Stimulated activated naive CD8-positive, alpha-beta T cell treated with anti-CD3 and anti-CD28 coated beads, Interleukin-15, Interleukin-2, amounts not matched to agents 100 U/mL and 50 U/mL, for 24 hours (primary cell): Measurements from ENCODE around the gene PRAMEF17.
"Not testable (repeated sequence)": the region's sequence is repeated elsewhere in the genome, so short reads cannot be mapped to it uniquely, and the experiment has no call there.

Source experiments
- ATAC-seq: fragments of 150-1000 bp; cut with Tn5 transposase; one replicate; pipeline ENCODE4 v1.10.0; 2021
- DNase-seq: peaks from one replicate; pipeline ENCODE4 v3.0.0; 2021

PRAMEF17 gene

GRCh38 chr1:13389332-13389731 lies at the start of gene PRAMEF17:
Gene PRAMEF17 (plus strand): TSS chr1:13389632. CDS start chr1:13389658, 26 bp downstream.
- not testable (repeated sequence) for ATAC-seq, DNase-seq

DNA sequence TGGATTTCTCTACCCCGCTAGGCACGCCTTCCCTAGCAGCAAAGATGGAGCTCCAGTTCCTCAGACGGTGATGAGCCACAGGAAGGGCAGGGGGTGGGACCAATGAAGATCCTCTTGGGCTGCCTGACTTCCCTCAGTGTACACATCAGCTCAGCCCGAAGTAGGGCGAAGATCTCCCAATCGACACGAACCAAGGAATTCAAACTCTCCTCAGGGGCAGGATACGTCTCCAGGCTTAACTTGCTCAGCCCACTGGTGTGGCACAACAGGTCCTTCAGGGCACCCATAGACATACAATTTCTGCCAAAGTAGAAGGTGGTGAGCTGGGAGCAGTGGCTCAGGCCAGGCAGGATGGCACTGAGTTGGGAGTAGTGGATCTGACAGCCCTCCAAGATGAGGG lies 46.9 kb upstream of the PRAMEF17 start:
- not testable (repeated sequence) for ATAC-seq

DNA sequence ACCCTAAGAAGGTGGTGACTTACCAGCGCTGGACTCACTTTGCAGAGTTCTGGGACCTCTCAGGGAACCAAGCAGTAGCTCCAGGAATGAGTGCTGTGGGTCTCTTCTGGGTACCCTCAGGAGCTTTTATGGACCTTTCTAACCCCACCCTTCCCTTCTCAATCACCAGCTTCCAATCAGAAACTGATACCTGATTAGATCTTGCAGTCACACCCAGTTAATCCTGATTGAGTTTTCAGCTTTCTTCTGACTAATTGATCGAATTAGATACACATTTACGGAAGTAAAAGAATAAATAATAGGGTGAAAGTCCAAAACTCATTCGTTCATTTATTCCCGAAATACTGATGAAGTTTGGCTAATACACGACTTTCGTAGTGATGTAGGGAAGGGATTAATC lies 42.4 kb upstream of the PRAMEF17 start, which contains the start of gene PRAMEF14:
TSS of gene PRAMEF14 (minus strand) at position 101 of the 400 bp plus-strand sequence. CDS start 1,820 bp downstream, outside the sequence.
- ATAC-seq, result not testable (repeated sequence)

More for the DNA sequence above, 46.9 kb upstream of the PRAMEF17 start:
- DNase-seq, result not testable (repeated sequence)

GRCh38 chr1:13353476-13353875 lies 36.0 kb upstream of the PRAMEF17 start:
- ATAC-seq, DNase-seq: not testable (repeated sequence)

More for the DNA sequence above, 42.4 kb upstream of the PRAMEF17 start, which contains the start of gene PRAMEF14:
- DNase-seq, result not testable (repeated sequence)

DNA sequence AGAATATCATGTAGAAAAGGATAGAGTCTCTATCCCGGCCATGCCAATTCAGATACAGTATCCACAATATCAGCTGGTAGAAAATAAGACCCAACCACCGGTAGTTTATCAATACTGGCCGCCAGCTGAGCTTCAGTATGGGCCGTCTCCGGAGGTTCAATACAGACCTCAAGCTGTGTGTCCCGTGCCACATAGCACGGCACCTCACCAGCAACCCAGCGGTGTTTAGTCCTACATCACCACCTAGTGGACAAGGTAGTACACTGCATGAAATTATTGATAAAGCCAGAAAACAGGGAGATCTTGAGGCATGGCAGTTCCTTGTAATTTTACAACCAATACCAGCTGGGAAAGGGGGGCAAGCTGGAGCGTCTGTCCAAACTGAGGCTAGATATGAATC lies 35.0 kb upstream of the PRAMEF17 start:
- not testable (repeated sequence) for ATAC-seq

GRCh38 chr1:13356774-13357173 lies 32.7 kb upstream of the PRAMEF17 start:
- ATAC-seq, result not testable (repeated sequence)
- DNase-seq, result peak; percentile 27

More for the DNA sequence above, 35.0 kb upstream of the PRAMEF17 start:
- not testable (repeated sequence) for DNase-seq

- ATAC-seq, DNase-seq: not testable (repeated sequence)
Measured at GRCh38 chr1:13362364-13362763, 27.1 kb upstream of the PRAMEF17 start.

DNA sequence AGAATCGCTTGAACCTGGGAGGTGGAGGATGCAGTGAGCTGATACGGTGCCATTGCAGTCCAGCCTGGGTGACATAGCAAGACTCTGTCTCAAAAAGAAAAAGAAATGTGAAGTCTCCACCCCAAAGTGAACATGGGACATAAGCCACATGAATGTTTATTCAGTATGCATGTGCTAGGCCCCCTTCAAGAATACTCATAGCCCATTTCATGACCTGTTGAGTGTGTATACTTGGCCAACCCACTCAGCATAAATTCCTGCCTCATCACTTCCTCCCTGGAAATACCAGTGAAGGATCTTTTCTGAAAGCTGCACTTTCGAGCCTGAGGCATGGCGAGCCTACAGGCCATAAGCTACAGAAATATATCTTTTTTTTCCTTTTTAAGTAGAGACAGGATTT lies 24.5 kb upstream of the PRAMEF17 start:
- not testable (repeated sequence) for ATAC-seq, DNase-seq

- not testable (repeated sequence) for ATAC-seq, DNase-seq
Measured at GRCh38 chr1:13366536-13366935, 22.9 kb upstream of the PRAMEF17 start.

DNA sequence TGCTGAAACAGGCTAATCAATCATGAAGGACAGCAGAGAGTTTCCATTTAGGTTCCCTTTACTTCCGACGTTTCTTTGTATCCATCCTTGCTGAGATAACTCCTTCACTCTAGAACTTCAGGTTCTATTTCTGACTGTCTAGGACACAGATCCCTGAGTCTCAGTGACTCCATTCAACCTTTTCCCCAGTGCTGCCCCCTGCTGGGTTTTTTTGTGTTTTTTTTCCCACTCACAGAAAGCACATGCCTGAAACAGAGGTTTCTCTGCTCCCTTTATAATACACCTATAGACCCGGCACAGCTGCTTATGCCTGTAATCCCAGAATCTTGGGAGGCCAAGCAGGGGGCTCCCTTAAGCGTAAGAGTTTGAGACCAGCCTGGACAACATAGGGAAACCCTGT lies 20.9 kb upstream of the PRAMEF17 start:
- DNase-seq, result peak; percentile 46
- not testable (repeated sequence) for ATAC-seq

GRCh38 chr1:13378983-13379382 lies 10.4 kb upstream of the PRAMEF17 start:
- not testable (repeated sequence) for DNase-seq, ATAC-seq

GRCh38 chr1:13380380-13380779 lies 9.1 kb upstream of the PRAMEF17 start:
- ATAC-seq, DNase-seq: not testable (repeated sequence)

DNA sequence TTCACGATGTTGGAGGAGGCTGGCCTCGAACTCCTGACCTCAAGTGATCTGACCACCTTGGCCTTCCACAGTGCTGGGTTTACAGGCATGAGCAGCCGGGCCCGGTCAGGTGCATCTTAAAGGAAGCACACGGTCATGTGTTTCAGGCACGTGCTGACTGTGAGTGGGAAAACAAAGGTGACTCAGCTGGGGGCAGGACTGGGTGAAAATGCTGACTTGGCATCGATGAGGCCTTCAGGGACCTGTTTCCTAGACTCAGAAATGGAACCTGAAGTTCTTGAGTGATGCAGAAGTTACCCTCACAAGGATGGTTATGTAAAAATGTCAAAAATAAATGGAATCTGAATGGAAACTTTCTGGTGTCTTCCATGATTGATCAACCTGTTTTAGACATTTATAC lies 3.6 kb downstream of the PRAMEF17 start:
- not testable (repeated sequence) for ATAC-seq, DNase-seq

DNA sequence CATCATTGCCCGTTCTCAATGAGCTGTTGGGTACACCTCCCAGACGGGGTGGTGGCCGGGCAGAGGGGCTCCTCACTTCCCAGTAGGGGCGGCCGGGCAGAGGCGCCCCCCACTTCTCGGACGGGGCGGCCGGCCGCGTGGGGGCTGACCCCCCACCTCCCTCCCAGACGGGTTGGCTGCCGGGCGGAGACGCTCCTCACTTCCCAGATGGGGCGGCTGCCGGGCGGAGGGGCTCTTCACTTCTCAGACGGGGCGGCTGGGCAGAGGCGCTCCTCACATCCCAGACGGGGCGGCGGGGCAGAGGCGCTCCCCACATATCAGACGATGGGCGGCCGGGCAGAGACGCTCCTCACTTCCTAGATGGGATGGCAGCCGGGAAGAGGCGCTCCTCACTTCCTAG lies 5.3 kb downstream of the PRAMEF17 start:
- not testable (repeated sequence) for DNase-seq, ATAC-seq

GRCh38 chr1:13395311-13395710 lies 5.9 kb downstream of the PRAMEF17 start:
- not testable (repeated sequence) for ATAC-seq, DNase-seq

GRCh38 chr1:13407811-13408210 lies 18.4 kb downstream of the PRAMEF17 start:
- DNase-seq (no peak), ATAC-seq (no peak)

GRCh38 chr1:13410150-13410549 lies 20.7 kb downstream of the PRAMEF17 start, which contains the start of gene PRAMEF20:
Gene PRAMEF20 (plus strand): TSS chr1:13410450. CDS start chr1:13416355, 5,905 bp downstream.
- not testable (repeated sequence) for ATAC-seq

GRCh38 chr1:13430495-13430894 lies 41.1 kb downstream of the PRAMEF17 start:
- DNase-seq, result no peak
- ATAC-seq, result no peak

More at GRCh38 chr1:13410150-13410549, 20.7 kb downstream of the PRAMEF17 start, which contains the start of gene PRAMEF20:
- not testable (repeated sequence) for DNase-seq

DNA sequence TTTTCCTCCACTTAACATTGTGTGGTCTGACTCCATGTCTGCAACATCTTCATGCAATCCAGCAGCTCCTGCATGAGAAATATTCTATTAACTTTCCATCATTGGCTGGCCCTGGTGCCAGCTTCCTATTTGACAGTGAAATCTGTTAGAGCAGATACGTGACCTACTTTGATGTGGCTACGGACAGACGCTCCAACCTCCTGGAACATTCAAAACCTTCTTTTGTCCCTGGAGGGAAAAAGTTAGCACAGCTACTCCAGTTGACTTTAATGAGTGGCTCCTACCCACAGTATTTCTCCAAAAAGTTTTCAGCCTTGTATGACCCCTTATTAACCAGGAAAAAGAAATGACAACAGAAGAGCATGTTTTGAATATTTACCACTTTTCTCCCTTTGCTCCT lies 42.8 kb downstream of the PRAMEF17 start:
- ATAC-seq, result no peak
- no peak for DNase-seq

- not testable (repeated sequence) for DNase-seq, ATAC-seq
Measured at GRCh38 chr1:13433694-13434358, 44.4 kb downstream of the PRAMEF17 start.

DNA sequence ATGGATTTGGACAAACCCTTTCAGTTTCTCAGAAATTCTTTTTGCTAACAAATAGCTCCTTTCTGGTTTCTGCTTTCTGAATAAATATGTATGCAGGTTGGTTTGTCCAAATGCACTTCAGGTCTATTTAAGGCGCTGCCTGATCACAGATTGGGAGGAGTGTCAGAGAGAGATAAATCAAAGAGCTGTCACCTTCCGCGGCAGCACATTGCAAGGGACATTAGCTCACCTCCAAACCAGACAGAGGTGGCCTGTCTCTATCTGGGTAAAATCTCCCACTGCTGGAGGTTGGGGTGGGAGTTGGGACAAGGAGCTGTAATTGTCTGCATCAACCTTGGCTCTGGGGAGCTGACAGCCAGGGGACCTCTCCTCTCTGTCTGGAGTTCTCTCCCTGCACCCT lies 46.0 kb downstream of the PRAMEF17 start:
- DNase-seq (no peak), ATAC-seq (no peak)

- ATAC-seq, result not testable (repeated sequence)
Measured at GRCh38 chr1:13439104-13439783, 49.8 kb downstream of the PRAMEF17 start.

More at GRCh38 chr1:13439104-13439783, 49.8 kb downstream of the PRAMEF17 start:
- DNase-seq, result not testable (repeated sequence)
